LHCN-M2 (cell line): ENCODE measurements around the gene SYT14. TPM values are rescaled to one million over a fixed set of nuclear protein-coding genes. Genes with fewer than 3 reads are reported as not detected.
"Not testable (repeated sequence)": the region's sequence is repeated elsewhere in the genome, so short reads cannot be mapped to it uniquely, and the experiment has no call there.

ENCODE experiments used
- DNase-seq: peaks from one replicate; pipeline ENCODE4 v3.0.0-alpha.2; 2012; ENCODE audit warnings: low read depth
- total RNA-seq: library from RNA; depleted of rRNA; stranded (reverse); fragments of >200 nt; gene quantifications from 2 replicates; pipeline ENCODE4 v1.2.3, GENCODE V29; 2014

SYT14 gene
- total RNA-seq, 1 experiment from 2014 or later = 14.0 TPM

GRCh38 chr1:209936125-209936524 is 1.9 kb upstream of the SYT14 start:
- DNase-seq = no peak

- DNase-seq = no peak
These were observed 7.4 kb downstream of the SYT14 start for GRCh38 chr1:209945377-209945776.

- DNase-seq = no peak
These were observed 10.1 kb downstream of the SYT14 start for GRCh38 chr1:209948155-209948554.

GRCh38 chr1:209956116-209956515 is 18.1 kb downstream of the SYT14 start:
- DNase-seq = no peak

GRCh38 chr1:209959623-209960022 is 21.6 kb downstream of the SYT14 start:
- DNase-seq = no peak

GRCh38 chr1:209960926-209961325 is 22.9 kb downstream of the SYT14 start:
- DNase-seq = no peak

GRCh38 chr1:209962388-209962787 is 24.4 kb downstream of the SYT14 start:
- no peak for DNase-seq

GRCh38 chr1:209962856-209963255 is 24.8 kb downstream of the SYT14 start:
- no peak for DNase-seq

GRCh38 chr1:209965996-209966395 is 28.0 kb downstream of the SYT14 start:
- DNase-seq = no peak

GRCh38 chr1:209978721-209979120 is 40.7 kb downstream of the SYT14 start:
- DNase-seq = not testable (repeated sequence)

- DNase-seq = no peak
These were observed 45.9 kb downstream of the SYT14 start for GRCh38 chr1:209983953-209984352.

GRCh38 chr1:209985002-209985401 is 47.0 kb downstream of the SYT14 start:
- no peak for DNase-seq

- no peak for DNase-seq
These were observed 50.7 kb downstream of the SYT14 start for GRCh38 chr1:209988706-209989105.

GRCh38 chr1:209989525-209989924 is 51.5 kb downstream of the SYT14 start:
- DNase-seq = peak; percentile 33

- DNase-seq = peak; percentile 19
These were observed 55.2 kb downstream of the SYT14 start for GRCh38 chr1:209993061-209993830.

- DNase-seq = no peak
These were observed 58.3 kb downstream of the SYT14 start for GRCh38 chr1:209996348-209996747.

GRCh38 chr1:209999005-209999404 is 61.0 kb downstream of the SYT14 start:
- peak; percentile 31 for DNase-seq

- DNase-seq = peak; percentile 15
These were observed 63.7 kb downstream of the SYT14 start for GRCh38 chr1:210001751-210002150.

- DNase-seq = no peak
These were observed 65.5 kb downstream of the SYT14 start for GRCh38 chr1:210003501-210003900.

GRCh38 chr1:210010161-210010560 is 72.1 kb downstream of the SYT14 start:
- no peak for DNase-seq

- DNase-seq = no peak
These were observed 83.3 kb downstream of the SYT14 start for GRCh38 chr1:210021145-210021860.

- DNase-seq = no peak
These were observed 84.0 kb downstream of the SYT14 start for GRCh38 chr1:210022044-210022443.

- no peak for DNase-seq
These were observed 86.3 kb downstream of the SYT14 start for GRCh38 chr1:210024282-210024681.
